ENCODE data around the gene SIRPD.

SIRPD gene

GRCh38 chr20:1494436-1494835 is 63.1 kb downstream of the SIRPD start:
- no peak for DNase-seq (ENCODE audit: low read depth, low spot score)

- no peak for DNase-seq (ENCODE audit: low read depth, low spot score)
These were observed 64.0 kb downstream of the SIRPD start for GRCh38 chr20:1493536-1493935.

GRCh38 chr20:1491860-1492642 is 65.5 kb downstream of the SIRPD start:
- DNase-seq (ENCODE audit: low read depth, low spot score) = no peak

GRCh38 chr20:1491281-1491840 is 66.1 kb downstream of the SIRPD start, which contains the start of gene SIRPB2:
SIRPB2 (minus strand) TSS chr20:1491420; CDS start chr20:1491359, 61 bp downstream.
- no peak for DNase-seq (ENCODE audit: low read depth, low spot score)

- no peak for DNase-seq (ENCODE audit: low read depth, low spot score)
These were observed 66.8 kb downstream of the SIRPD start for GRCh38 chr20:1490643-1491195.

GRCh38 chr20:1489764-1490436 is 67.6 kb downstream of the SIRPD start:
- DNase-seq (ENCODE audit: low read depth, low spot score) = no peak

DNA sequence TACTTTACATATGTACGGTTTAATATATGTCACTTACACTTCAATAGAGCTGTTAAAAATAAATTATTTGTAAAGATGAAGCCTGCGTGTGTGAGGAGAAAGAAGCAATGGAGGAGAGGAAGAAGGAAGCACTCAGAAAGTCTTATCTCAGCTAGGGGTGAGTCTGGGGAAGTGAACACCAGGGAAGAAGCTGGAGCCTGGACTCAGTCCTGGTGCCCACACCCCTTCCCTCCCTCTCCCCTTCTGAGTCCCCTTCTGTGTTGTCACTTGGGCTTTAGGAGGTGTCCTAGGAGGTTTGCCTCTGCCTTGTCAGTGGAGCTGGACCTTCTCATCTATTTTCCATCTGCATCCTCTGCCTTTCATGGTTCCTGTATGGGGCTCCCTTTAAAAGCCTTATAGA is 68.2 kb downstream of the SIRPD start:
- DNase-seq (ENCODE audit: low read depth, low spot score) = no peak

DNA sequence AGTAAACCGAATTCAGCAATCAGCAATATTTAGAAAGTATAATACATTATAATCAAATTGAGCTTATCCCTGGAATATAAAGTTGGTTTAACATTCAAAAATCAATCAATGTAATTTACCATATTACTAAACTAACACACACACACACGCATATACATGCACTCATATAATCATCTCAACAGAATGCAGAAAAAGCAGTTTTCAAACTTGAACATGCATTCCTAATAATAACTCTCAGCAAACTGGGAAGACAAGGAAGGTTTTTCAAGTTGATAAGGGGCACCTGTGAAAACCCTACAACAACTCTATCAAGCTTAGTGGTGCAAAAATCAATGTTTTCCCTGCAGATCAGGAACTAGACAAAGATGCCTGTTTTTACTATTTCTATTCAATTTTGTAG is 70.9 kb downstream of the SIRPD start:
- DNase-seq (ENCODE audit: low read depth, low spot score) = no peak

DNA sequence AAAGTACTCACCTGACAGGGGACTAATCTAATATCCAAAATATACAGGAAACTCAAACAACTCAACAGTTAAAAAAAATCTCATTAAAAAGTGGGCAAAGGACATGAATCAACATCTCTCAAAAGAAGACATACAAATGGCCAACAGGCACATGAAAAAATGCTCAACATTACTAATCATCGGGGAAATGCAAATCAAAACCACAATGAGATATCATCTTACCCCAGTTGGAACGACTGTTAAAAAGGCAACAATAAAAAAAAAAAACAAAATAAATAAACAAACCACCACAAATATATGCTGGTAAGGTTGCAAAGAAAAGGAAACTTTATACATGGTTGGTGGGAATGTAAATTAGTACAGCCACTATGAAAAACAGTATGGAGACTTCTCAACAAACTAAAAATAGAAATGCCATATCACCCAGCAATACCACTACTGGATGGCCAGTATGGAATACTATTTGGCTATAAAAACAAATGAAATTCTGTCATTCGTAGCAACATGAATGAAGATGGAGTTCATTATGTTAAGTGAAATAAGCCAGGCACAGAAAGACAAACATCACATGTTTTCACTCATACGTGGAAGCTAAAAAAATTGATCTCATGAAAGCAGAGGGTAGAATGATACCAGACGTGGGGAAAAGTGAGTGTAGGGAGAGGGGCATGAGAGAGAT is 72.9 kb downstream of the SIRPD start:
- DNase-seq (ENCODE audit: low read depth, low spot score) = no peak

All from activated CD4-positive, CD25-positive, alpha-beta regulatory T cell treated with anti-CD3 and anti-CD28 coated beads, Interleukin-2, amount 50 U/mL, for 16 hours (primary cell).